Gastrocnemius medialis (tissue), 4 donors: ENCODE data around the gene RPS27L.
"Not testable (repeated sequence)": the region's sequence is repeated elsewhere in the genome, so short reads cannot be mapped to it uniquely, and the experiment has no call there.

ENCODE experiments used
- POLR2A ChIP-seq, 2 donors: fragments of 450-650 bp; IDR thresholded peaks; one replicate each; pipeline ENCODE4 v1.6.1; 2017; ENCODE audit warnings: antibody characterized with exemption in 2 of 2, mild to moderate bottlenecking in 2 of 2, moderate library complexity in 2 of 2
- TF ChIP-seq, protein P1 (sequence below), 5 experiments: fragments of 450-650 bp in 3 of 5; fragments of 200-600 bp in 2 of 5; sonication (generic) in 2 of 5; IDR thresholded peaks in 4 of 5; conservative IDR thresholded peaks in 1 of 5; 1 replicate in 4 of 5; 2 replicates in 1 of 5; pipeline ENCODE4 v1.5.1; 2016 to 2019; ENCODE audit warnings: antibody characterized with exemption in 5 of 5, mild to moderate bottlenecking in 3 of 5, moderate library complexity in 3 of 5

DNA sequence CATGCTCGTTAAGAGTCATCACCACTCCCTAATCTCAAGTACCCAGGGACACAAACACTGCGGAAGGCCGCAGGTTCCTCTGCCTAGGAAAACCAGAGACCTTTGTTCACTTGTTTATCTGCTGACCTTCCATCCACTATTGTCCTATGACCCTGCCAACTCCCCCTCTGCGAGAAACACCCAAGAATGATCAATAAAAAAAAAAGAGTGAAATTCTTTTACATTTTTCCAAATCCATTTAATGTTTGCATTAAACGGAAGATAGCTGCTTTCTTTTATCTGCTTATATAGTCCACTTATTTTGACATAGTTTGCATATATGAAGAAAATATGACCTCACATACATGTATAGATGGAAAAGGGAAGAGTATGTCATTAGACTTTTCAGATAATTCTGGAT lies 57.7 kb downstream of the RPS27L start:
- TF ChIP-seq, protein P1, sequence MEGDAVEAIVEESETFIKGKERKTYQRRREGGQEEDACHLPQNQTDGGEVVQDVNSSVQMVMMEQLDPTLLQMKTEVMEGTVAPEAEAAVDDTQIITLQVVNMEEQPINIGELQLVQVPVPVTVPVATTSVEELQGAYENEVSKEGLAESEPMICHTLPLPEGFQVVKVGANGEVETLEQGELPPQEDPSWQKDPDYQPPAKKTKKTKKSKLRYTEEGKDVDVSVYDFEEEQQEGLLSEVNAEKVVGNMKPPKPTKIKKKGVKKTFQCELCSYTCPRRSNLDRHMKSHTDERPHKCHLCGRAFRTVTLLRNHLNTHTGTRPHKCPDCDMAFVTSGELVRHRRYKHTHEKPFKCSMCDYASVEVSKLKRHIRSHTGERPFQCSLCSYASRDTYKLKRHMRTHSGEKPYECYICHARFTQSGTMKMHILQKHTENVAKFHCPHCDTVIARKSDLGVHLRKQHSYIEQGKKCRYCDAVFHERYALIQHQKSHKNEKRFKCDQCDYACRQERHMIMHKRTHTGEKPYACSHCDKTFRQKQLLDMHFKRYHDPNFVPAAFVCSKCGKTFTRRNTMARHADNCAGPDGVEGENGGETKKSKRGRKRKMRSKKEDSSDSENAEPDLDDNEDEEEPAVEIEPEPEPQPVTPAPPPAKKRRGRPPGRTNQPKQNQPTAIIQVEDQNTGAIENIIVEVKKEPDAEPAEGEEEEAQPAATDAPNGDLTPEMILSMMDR (IDR thresholded peaks at IDR 0.05 in 4 of 5, conservative IDR thresholded peaks at IDR 0.05 in 1 of 5): not testable (repeated sequence)
- TF ChIP-seq POLR2A (IDR thresholded peaks at IDR 0.05): not testable (repeated sequence)
